Measurements from ENCODE around the gene CC2D2B. TPM values are rescaled to one million over a fixed set of nuclear protein-coding genes. Genes with fewer than 3 reads are reported as not detected.

The CC2D2B gene
- total and polyA plus RNA-seq, 2 of the 13 experiments (the other 11 are each of a cell fraction or from before 2014, with no cell fraction given) = 0.20 TPM; not detected in 1

- ChIA-PET POLR2A (interaction anchor here (2.2 kb wide), 1 partner anchor 91 kb away, joined by 6 read pairs; the partner anchor contains the start of gene ZNF518A), CTCF (ENCODE audit: low intra/inter-chr PET ratio, low total read pairs) (no interaction called here)
- Histone ChIP-seq H3K79me2 (ENCODE audit: insufficient read depth, low read length) (peaks cover under 1% of the 10 kb centered on the region), H3K4me3 (replicated peaks in 1 of 3; ENCODE audit: insufficient read depth in 1 of 3, low read depth in 2 of 3, low read length in 3 of 3) (no peak overlapping the region), H3K4me1 (ENCODE audit: insufficient read depth, low read length) (peaks cover 9% of the 10 kb centered on the region), H3K36me3 (replicated peaks in 1 of 2; ENCODE audit: control insufficient read depth in 1 of 2, insufficient read depth in 2 of 2, low read length in 2 of 2) (no peaks in the 10 kb centered on the region), H2AFZ (ENCODE audit: low read length) (no peak overlapping the region), H3K9me3 (ENCODE audit: low read length) (no peaks in the 10 kb centered on the region), H3K9ac (ENCODE audit: insufficient read depth, low read depth, low read length) (no peak overlapping the region), H3K27me3 (ENCODE audit: control insufficient read depth in 1 of 2, insufficient read depth in 2 of 2, low read length in 2 of 2) (no peaks in the 10 kb centered on the region; a peak in 1 of 5 replicates), H3K4me2 (ENCODE audit: low read depth, low read length) (no peak overlapping the region), H3K27ac (ENCODE audit: extremely low read length, insufficient read depth, low read length) (no peak overlapping the region), H4K20me1 (ENCODE audit: insufficient read depth, low read length) (no peaks in the 10 kb centered on the region)
- intact Hi-C loops (cut with micrococcal nuclease; ENCODE audit: unreplicated experiment) (no loop called here), in situ Hi-C loops (cut with HindIII; ENCODE audit: extremely low pct_ligation_motif_present, low pct_unique_long_range_greater_than_20kb) (no loop called here)
- ATAC-seq (no peak), FAIRE-seq (no peak), DNase-seq (ENCODE audit: low spot score) (no peak)
- no TSS peak for BruUV-seq (replicated peaks)
- 95% methylated on average over 4 of the region's 4 CpGs for WGBS (ENCODE audit: low lambda C conversion rate)
- no peak for TF ChIP-seq ZMYM3 (CRISPR knock-in tag; IDR thresholded peaks at IDR 0.05)
- TF ChIP-seq TEAD3 (CRISPR knock-in tag; optimal IDR thresholded peaks at IDR 0.05; ENCODE audit: borderline replicate concordance) = no peak
- TF ChIP-seq REL (CRISPR knock-in tag; conservative IDR thresholded peaks at IDR 0.05) = no peak
- no peak for TF ChIP-seq ZMYM4 (CRISPR knock-in tag; IDR thresholded peaks at IDR 0.05)
- TF ChIP-seq CEBPB (IDR thresholded peaks at IDR 0.05; ENCODE audit: borderline replicate concordance, low read depth, low read length) = no peak
- TF ChIP-seq FOXA3 (CRISPR knock-in tag; IDR thresholded peaks at IDR 0.05) = no peak
- no peak for TF ChIP-seq CTCF (CRISPR knock-in tag; IDR thresholded peaks at IDR 0.05)
- no peak for TF ChIP-seq ZNF496 (CRISPR knock-in tag; IDR thresholded peaks at IDR 0.05; ENCODE audit: insufficient replicate concordance)
- no peak for TF ChIP-seq MAFK (conservative IDR thresholded peaks at IDR 0.05 in 1 of 2, IDR thresholded peaks at IDR 0.05 in 1 of 2; ENCODE audit: low read length in 2 of 2)
- TF ChIP-seq, protein P1, sequence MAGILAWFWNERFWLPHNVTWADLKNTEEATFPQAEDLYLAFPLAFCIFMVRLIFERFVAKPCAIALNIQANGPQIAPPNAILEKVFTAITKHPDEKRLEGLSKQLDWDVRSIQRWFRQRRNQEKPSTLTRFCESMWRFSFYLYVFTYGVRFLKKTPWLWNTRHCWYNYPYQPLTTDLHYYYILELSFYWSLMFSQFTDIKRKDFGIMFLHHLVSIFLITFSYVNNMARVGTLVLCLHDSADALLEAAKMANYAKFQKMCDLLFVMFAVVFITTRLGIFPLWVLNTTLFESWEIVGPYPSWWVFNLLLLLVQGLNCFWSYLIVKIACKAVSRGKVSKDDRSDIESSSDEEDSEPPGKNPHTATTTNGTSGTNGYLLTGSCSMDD (CRISPR knock-in tag; IDR thresholded peaks at IDR 0.05) = no peak
- TF ChIP-seq ZNF318 (CRISPR knock-in tag; IDR thresholded peaks at IDR 0.05) = no peak
- TF ChIP-seq CREM (IDR thresholded peaks at IDR 0.05) = no peak
- TF ChIP-seq CREM (CRISPR knock-in tag; IDR thresholded peaks at IDR 0.05) = no peak
These were observed 131.0 kb downstream of the CC2D2B start for GRCh38 chr10:96038476-96039387.
